Endometrial microvascular endothelial cells (primary cell): Measurements from ENCODE around the gene TGFB1. TPM values are rescaled to one million over a fixed set of nuclear protein-coding genes. Genes with fewer than 3 reads are reported as not detected.
"Not testable (repeated sequence)": the region's sequence is repeated elsewhere in the genome, so short reads cannot be mapped to it uniquely, and the experiment has no call there.

Experiments used
- in situ Hi-C: cut with HindIII; loops from 2 replicates; pipeline ENCODE4 v1.10.0; 2017; ENCODE audit warnings: low sequenced_read_pairs, low pct_unique_long_range_greater_than_20kb; ENCODE audit errors: inconsistent ontology term
- total RNA-seq: library from RNA; depleted of rRNA; stranded (reverse); fragments of >200 nt; gene quantifications from one replicate; pipeline ENCODE4 v1.2.3, GENCODE V29; 2015; ENCODE audit errors: inconsistent ontology term

The TGFB1 gene
- total RNA-seq, 1 donor from 2014 or later: 31.8 TPM

DNA sequence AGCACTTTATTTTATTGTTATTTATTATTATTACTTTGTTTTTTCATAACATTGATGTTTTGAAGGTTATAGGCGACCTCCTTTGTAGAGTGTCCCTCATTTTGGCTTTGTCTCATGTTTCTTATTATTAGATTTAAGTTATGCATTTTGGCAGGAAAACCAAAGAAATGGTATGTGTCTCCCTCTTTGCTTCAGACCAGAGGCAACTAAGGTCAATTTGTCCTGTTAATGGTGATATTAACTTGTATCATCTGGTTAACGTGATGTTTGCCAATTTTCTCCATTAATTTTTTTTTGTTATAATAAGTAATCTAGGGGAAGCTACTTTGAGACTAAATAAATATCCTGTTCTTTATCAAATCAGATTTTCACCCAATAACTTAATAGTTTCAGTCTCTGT lies 18.8 kb upstream of the TGFB1 start:
- in situ Hi-C loops: no loop called here

DNA sequence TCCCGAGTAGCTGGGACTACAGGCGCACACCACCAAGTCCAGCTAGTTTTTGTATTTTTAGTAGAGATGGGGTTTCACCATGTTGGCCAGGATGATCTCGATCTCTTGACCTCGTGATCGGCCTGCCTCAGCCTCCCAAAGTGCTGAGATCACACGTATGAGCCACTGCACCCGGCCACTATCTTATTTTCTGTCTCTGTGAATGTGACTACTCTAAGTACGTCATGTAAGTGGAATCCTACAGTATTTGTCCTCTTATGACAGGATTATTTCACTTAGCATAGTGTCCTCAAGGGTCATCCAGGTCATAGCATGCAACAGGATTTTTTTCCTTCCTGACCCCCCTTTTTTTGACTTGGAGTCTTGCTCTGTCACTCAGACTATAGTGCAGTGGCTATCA lies 17.8 kb upstream of the TGFB1 start:
- in situ Hi-C loops: no loop called here

DNA sequence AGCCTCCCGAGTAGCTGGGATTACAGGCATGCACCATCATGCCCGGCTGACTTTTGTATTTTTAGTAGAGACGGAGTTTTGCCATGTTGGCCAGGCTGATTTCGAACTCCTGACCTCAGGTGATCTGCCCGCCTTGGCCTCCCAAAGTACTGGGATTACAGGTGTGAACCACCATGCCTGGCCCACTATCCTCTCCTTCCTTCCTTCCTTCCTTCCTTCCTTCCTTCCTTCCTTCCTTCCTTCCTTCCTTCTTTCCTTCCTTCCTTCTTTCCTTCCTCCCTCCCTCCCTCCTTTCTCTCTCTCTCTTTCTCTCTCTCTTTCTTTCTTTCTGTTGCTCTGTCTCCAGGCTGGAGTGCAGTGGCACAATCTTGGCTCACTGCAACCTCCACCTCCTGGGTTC lies 17.4 kb upstream of the TGFB1 start:
- in situ Hi-C loops: not testable (repeated sequence)

DNA sequence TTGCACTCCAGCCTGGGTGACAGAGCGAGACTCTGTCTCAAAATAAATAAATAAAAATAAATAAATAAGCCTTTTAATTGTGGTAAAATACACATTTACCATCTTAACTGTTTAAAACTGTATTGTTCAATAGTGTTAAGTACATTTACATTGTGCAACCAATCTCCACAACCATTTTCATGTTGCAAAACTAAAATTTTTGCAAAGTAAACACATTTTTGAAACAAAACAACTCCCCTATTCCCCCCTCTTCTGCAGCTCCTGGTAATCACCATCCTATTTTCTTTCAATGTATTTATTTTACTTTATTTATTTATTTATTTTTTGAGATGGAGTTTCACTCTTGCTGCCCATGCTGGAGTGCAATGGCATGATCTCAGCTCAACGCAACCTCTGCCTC lies 16.0 kb upstream of the TGFB1 start:
- in situ Hi-C loops: no loop called here

DNA sequence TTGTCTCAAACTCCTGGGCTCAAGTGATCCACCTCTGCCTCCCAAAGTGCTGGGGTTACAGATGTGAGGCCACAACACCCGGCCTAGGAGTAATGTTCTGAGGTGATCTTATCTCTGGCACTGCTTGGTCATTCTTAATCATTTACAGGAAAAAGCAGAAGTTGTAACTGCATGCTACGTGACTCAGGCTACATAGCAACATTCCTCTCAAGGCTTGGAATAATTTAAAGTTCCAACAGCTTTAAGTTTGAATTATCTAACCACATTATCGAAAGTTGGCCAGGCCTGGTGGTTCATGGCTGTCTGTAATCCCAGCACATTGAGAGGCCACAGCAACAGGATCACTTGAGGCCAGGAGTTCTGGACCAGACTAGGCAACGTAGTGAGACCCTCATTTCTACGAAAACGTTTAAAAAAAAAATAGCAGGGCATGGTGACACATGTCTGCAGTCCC lies 14.2 kb upstream of the TGFB1 start:
- in situ Hi-C loops: no loop called here

DNA sequence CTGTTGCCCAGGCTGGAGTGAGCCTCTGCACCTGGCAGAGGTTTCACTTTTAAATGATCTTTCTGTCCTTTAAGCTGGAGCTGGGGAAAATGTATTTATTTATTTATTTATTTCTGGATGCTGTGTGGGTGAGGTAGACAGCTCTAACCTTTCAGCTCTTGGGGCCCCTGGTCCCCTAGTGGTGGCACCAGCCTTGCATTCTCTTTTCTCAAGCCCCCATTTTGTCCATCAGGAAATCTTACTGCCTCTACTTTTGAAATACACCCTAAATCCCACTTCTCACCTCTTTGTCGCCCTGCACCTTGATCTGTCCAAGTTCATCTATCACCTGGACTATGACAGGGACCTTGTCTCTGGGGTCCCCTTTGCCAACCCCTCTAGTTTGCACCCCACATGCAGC lies 12.4 kb upstream of the TGFB1 start:
- in situ Hi-C loops: no loop called here

DNA sequence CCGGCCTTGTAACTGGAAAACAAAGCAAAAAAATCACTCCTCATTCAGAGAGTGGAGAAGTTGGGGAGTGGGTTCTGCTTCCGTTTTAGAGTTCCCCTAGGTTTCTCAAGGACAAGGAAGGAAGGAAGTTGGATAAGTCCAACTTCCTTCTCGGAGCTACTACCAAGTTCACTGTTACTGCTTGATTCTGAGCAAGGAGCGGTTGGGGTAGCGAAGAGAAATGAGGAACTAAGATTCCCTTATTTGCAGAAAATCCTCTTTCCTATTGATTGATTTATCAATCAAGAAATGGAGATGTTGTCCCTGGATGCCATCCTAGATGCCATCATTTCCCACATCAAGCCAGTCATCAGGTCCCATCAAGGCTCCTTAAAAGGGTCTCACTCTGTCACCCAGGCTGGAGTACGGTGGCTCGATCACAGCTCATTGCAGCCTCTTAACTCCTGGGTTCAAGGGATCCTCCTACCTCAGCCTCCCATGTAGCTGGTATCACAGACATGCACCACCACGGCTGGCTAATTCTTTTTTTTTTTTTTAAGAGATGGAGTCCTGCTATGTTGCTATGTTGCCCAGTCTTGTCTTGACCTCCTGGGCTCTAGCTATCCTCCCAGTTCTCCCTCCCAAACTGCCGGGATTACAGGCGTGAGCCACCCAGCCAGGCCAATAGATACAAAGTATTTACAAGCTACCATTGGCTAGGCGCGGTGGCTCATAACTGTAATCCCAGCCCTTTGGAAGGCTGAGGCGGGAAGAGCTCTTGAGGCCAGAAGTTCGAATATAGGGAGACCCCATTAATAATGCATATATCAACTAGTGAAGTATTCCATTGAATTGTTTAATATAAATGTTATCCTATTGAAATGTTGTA lies 11.0 kb upstream of the TGFB1 start:
- in situ Hi-C loops: no loop called here

DNA sequence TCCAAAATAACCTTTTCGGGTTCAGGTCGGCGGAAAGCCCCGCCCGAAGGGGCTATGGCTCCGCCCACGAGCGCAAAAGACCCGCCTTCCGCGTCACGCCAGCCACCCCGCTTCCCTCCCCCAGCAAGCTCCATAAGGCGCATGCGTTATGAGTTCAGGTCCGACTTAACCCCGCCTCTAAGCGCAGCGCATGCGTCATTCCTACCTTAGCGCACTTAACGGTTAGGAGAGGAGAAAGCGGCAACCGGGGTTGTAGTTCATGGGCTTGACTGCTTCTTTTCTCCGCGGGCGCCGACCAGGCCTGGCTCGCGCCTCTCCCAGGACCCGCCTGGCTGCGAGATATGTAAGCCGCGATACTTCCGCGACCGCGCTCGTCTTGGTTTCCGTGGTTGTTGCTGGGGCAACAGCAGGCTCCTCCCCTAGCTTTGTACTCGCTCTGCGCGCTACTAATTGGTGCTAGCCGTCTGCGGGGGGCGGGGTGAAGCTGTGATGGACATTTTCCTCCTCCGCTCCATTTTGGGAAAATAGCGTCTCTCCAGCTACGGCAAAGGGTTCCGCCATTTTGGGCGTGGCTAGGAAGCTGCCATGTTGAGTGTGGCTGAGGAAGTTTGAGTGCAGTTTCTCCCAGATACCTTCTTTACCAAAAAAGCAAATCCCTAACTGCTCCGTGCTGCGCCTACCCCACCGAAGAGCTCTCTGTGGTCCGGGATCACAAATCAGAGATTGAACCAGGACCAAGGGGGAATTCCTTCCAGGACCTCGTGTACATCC lies 10.2 kb upstream of the TGFB1 start, which contains the start of gene B9D2:
Gene B9D2, minus strand, starts transcription at position 397 of the 771 bp plus-strand sequence. CDS start 630 bp downstream, outside the sequence.
- in situ Hi-C loops: no loop called here

DNA sequence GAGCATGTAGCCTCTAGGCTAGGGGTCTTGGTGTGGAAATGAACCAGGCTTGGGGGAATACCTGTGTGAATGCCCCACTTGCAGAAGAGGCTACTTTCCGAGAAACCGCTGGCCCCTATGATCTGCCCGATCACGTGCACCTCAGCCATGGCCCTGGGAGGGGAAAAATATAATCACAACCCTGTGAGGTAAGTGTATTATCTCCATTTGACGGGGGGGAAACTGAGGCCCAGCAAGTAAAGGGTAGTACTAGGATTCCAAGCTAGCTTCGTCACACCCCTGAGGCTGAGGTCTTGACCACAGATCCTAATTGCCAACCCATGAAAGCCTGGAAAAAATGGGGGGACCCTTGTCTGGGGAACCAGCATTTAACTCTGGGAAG lies 9.6 kb upstream of the TGFB1 start:
- in situ Hi-C loops: no loop called here

DNA sequence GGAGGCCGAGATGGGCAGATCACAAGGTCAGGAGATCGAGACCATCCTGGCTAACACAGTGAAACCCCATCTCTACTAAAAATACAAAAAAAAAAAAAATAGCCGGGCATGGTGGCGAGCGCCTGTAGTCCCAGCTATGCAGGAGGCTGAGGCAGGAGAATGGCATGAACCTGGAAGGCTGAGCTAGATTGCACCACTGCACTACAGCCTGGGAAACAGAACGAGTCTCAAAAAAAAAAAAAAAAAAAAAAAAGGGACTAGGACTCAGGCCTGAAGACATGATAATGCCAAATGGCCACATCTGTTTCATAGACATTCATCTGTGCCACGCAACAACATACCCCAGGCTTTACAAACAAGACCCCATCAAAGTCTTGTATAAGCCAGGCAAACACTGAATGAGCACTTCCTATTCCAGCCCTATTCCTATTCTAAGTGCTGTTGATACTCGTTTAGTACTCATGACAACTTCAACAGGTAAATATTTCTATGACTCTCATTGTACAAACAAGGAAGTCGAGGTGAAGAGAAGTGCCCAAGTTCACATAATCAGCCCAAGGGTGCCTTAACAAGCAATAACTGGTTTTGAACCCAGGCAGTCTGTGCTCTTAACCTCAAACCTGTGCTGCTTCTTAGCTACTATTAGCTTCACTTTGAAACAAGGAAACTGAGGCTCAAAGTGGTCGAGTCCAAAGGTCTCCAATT lies 8.6 kb upstream of the TGFB1 start:
- in situ Hi-C loops: no loop called here

DNA sequence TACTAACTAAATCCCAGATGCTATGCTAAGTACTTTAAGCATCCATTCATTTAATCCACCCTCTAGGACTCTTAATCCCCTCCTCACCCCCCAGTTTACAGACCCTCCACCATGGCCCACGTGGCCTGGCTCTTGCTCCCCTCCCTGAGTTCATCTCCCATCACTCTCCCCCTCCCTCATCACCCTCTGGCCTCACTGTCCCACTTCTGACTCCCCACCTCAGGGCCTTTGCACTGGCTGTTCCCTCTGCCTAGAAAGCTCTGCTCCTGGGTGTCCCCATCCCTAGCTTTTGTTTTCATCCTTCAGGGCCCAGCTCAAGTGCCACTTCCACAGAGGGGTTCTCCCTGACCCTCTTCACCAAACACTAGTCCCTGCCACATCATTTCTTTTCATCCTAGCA lies 6.0 kb upstream of the TGFB1 start:
- in situ Hi-C loops: no loop called here

DNA sequence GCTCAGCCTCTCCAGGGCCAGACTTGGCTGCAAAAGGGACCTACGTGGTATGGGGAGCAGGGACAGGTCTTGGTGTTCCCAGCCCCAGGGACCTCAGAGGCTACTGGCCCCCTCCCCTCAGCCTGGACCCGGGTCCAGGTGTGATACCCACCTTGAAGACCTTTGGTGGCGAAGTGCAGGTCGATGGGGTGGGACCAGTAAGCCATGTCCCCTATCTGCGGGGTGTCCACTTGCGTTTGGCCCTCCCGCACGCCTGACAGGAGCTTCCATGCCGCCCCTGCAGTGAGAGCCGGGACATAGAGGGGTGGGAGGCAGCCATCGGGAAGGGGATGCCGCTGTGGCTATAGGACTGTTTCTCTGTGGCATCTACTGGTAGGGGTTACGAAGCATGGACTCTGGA lies 4.0 kb upstream of the TGFB1 start:
- in situ Hi-C loops: no loop called here

DNA sequence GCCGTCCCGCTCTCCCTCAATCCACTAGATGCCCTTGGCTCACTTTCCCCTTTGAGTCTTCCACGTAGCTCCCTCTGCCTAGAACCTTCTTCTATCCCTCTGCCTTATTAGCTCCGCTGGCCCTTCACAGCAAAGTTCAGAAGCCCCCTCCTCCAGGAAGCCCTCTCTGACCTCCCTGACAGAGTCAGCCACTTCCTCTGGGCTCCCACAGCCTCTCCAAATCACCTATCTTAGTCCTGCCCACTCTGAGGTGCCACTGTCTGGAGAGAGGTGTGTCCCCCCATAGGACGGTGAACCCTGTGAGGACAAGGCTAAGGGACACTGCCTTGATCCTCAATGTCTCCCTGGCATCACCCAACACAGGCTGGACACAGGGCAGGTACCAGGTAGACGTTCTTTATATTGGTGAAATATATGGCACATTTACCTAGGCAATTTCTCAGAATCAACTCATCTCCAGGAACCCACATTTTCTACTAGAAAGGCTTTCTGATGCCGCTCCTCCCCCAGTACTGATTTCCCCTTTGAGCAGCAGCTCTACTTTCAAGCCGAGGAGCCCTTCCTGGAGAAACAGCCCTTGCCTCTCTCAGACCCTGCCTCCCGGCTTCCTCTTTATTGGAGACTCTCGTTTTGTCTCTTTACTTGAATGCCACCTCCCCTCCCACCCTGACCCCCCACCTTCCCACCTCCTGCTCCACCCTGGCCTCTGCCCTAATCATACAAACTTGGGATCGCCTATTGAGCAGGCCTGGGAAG lies 3.4 kb upstream of the TGFB1 start:
- in situ Hi-C loops: no loop called here

DNA sequence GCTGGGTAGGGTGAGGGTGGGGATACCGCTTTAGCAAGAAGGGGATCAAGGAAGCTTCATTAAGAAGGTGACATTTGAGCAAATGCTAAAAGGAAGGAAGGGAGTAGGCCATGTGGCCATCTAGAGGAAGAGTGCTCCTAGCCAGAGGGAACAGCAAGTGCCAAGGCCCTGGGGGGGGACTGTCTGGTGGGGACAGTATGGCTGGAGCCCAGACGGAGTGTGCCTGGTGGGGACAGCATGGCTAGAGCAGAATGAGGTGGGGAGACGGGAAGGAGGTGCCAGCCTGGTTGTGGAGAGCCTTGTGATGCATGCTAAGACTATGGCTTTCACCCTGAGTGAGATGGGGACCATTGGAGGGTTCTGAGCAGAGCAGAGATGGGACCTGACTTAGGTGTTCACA lies 2.1 kb upstream of the TGFB1 start:
- in situ Hi-C loops: no loop called here

DNA sequence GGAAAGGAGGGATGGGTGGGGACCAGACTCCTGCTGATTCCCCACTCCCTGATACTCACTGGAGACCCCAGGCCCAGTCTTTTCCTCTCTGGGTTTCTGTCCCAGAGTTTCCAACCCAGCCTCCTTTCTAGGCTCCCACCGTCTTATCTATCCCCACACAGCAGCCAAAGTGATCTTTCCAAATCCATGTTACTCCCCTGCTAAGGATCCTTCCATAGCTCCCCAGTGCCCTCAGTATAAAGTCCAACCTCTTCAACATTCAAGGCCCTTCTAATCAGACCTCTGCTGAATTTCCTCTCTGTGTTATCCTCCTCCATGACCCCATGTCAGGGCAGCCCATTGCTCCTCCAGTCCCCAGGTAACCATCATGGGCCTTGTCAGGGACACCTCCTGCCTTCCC lies 1.3 kb upstream of the TGFB1 start:
- in situ Hi-C loops: no loop called here

DNA sequence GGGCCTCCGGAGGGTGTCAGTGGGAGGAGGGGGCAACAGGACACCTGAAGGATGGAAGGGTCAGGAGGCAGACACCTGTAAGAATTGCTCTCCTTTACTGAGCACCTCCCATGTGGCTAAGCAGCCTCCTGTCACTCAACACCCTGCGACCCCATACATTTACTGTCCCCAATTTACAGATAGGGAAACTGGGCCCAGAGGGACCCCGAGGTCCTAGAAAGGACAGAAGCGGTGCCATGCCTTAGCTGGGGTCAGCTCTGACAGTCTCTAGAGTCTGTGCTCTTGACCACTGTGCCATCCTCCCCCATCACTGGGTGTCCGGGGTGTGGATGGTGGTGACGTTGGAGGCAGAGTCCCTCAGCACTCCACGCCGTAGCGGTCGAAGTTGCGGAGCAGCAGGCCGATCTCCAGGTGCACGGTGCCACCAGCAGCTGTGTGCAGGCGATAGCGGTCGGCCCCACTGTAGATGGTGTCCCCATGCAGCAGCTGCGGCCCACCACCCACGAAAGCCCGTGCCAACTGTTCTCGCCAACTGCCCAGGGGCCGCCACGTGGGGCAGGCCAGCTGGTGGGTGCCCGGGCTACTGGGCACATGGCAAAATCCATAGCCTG lies 726 bp upstream of the TGFB1 start:
- in situ Hi-C loops: no loop called here

DNA sequence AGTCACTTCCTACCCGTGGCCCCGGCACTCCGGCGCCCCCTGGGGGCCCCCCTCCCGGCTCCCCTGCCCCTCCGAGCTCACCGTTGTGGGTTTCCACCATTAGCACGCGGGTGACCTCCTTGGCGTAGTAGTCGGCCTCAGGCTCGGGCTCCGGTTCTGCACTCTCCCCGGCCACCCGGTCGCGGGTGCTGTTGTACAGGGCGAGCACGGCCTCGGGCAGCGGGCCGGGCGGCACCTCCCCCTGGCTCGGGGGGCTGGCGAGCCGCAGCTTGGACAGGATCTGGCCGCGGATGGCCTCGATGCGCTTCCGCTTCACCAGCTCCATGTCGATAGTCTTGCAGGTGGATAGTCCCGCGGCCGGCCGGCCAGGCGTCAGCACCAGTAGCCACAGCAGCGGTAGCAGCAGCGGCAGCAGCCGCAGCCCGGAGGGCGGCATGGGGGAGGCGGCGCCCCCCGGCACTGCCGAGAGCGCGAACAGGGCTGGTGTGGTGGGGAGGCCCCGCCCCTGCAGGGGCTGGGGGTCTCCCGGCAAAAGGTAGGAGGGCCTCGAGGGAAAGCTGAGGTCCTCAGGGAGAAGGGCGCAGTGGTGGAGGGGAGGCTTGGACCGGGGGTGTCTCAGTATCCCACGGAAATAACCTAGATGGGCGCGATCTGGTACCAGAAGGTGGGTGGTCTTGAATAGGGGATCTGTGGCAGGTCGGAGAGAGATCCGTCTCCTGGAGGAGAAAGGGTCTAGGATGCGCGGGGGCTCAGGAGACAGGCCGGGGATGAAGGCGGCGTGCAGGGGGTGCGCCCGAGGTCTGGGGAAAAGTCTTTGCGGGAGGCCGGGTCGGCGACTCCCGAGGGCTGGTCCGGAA lies 885 bp downstream of the TGFB1 start:
- in situ Hi-C loops: no loop called here

DNA sequence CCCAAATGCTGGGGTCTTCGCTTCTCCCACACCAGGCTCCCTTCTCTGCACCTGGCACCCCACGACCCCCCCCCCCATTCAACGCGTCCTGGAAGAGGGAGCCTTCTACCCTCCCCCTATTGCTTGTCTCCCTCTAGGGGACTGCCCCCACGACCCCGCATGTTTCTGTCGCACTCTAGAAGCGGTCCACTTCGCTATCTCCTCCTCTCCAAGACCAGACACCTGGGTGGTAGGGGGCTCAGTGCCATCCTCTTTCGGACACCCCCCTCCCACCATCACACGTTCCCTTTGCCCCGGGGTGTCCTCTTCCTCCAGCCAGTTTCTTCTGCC lies 1.5 kb downstream of the TGFB1 start:
- in situ Hi-C loops: no loop called here
